HG03108 (cell line): Measurements from ENCODE around the gene TOR4A.

Experiments
- ATAC-seq: cut with Tn5 transposase; IDR thresholded peaks from one replicate; pipeline ENCODE4 v1.9.1; 2021; ENCODE audit warnings: moderate library complexity; ENCODE audit not compliant: unreplicated experiment

The TOR4A gene

GRCh38 chr9:137293482-137294090 is 16.1 kb downstream of the TOR4A start:
- no peak for ATAC-seq

- no peak for ATAC-seq
Observed at GRCh38 chr9:137294091-137294680, 16.7 kb downstream of the TOR4A start.

GRCh38 chr9:137294681-137295237 is 17.2 kb downstream of the TOR4A start:
- no peak for ATAC-seq

GRCh38 chr9:137295238-137295811 is 17.8 kb downstream of the TOR4A start:
- ATAC-seq, result no peak

- ATAC-seq, result no peak
Observed at GRCh38 chr9:137295849-137296669, 18.5 kb downstream of the TOR4A start.

GRCh38 chr9:137296670-137297664 is 19.4 kb downstream of the TOR4A start:
- no peak for ATAC-seq

GRCh38 chr9:137297966-137298365 is 20.4 kb downstream of the TOR4A start:
- no peak for ATAC-seq

GRCh38 chr9:137298401-137299202 is 21.1 kb downstream of the TOR4A start:
- ATAC-seq, result no peak

DNA sequence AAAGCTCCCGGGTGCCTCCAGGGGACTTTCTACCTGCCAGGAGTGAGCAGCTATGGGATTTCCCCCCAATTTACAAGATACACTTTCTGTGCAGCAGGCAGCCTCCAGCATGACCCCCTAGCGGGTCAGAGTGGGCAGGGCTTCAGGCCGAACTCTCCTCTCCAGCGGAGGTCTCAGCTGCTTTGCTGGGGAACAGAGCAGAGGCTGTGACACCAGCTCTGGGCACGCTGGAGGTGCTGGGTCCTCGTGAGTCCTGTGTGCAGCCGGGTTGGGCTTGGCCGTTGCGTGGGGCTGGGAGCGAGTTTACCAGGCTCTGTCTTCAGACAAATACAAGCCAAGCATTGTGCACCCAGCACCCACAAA is 21.7 kb downstream of the TOR4A start:
- ATAC-seq, result no peak

DNA sequence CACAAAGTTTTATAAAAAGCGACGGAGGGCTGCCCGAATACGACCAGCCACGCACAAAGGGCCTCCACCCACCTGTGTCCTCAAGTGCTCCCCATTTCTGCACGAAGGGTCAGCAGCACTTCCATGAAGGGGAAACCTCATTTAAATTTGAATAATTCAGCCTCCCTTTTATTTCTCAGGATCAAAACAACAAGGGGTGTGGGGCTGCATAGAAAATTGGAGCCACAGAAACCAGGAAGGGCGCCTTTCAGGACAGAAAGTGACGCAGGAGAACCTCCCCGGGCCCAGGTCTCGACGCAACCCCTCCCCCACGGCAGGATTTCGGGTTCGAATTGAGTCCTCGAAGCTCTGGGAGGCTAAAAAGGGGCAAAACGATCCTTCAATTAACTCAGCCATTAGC is 22.4 kb downstream of the TOR4A start:
- ATAC-seq, result no peak

GRCh38 chr9:137300567-137301080 is 23.1 kb downstream of the TOR4A start:
- ATAC-seq, result no peak

DNA sequence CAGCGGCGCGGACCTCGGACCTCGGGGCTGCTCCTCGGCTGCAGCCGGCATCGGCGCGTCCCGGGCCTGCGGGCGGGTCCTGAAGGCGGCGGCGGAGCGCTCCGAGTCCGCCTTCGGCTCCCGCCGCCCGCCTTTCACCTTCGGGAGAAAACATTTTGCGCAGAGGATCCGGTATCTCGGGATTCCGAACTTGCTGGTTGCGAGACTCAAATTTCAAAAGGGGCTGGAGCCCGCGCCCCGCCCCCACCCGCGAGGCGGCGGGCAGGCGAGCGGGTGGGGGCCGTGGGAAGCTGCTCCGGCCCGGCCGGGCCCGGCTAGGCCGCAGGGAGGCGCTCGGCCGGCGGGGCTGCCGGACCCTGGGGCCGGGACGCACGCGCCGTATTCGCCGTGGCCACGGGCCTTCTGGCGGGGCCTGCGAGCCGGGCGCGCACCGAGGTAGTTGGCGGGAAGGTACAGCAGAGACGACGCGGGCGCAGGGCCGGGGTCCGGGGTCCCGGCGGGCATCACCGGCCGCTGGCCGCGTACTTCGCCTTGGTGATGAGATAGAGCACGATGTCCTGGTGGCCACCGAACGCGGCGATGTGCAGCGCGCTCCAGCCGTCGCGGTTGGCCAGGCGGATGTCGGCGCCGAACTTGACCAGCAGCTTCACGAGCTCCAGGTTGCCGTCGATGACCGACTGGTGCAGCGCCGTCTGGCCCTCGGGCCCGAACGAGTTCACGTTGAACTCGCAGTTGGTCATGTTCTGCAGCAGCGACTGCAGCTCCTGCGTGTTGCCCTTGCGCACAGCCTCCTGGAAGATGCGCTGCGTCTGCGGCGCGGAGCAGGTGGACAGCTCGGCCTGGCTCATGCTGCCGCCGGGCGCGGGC is 23.8 kb downstream of the TOR4A start:
- no peak for ATAC-seq

DNA sequence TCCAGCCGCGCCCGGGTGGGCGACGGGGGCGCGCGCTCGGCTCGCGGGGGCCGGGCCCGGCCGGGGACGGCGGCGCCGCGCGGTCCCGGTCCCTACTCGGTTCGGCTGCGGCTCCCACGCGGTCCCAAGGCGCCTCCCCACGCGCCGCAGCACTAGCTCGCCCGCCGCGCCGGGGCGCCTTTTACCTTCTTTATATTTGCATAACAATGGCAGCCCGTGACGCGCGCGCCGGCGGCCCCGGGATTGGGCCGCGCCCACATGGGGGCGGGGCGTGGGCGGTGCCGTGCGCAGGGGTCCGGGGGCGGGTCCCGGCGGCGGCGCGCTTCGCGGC is 24.6 kb downstream of the TOR4A start, which contains the start of gene NRARP:
Gene NRARP, minus strand, starts transcription at position 154 of the 331 bp plus-strand sequence. CDS start 343 bp downstream, outside the sequence.
- peak; percentile 65 for ATAC-seq

DNA sequence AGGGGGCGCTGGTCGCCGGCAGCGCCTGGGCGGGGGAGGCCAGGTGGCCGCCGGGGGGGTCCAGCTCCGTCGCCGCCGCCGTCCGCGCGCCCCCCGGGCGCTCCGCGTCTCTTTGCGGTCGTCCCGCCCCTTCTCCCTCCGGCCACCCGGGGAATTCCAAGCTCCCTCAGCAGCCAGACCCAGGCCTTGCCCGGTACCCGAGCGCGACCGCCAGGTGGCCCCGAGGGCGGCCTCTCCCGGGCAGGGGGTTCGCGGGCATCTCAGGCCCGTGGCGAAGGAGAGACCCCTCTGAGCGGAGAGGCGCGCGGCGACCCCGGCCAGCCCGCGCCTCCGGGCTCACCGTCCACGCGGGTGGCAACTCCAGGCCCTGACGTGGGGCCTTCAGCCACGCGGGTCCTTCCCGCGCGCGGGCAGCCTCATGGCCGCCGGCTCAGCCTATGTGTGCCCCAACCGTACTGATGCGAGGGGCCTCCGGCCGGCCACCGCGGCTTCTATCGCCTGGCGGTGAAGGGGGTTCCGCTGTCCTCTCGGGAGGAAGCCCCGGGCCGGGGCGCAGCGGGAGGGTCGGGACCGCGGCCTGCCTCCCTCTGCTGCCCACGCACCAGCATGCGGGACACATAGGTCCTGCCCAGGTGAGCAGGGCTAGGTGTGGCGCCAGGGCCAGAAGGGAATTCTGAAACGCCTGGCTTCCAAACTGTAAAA is 25.1 kb downstream of the TOR4A start:
- peak; percentile 41 for ATAC-seq

GRCh38 chr9:137303151-137303892 is 25.8 kb downstream of the TOR4A start:
- ATAC-seq, result no peak

- no peak for ATAC-seq
Observed at GRCh38 chr9:137303893-137304382, 26.4 kb downstream of the TOR4A start.
